SK-N-SH (cell line): ENCODE measurements around the gene TMEM95.

Experiments used
- CHD2 ChIP-seq: fragments of 150-350 bp; IDR thresholded peaks from 2 replicates; pipeline ENCODE4 v1.6.1; 2018; ENCODE audit warnings: low read length; ENCODE audit not compliant: partially characterized antibody
- CTCF ChIP-seq: fragments of 200-600 bp; sonication (generic); IDR thresholded peaks from 2 replicates; pipeline ENCODE4 v1.6.1; 2017; ENCODE audit warnings: antibody characterized with exemption, mild to moderate bottlenecking, moderate library complexity
- ELF1 ChIP-seq: IDR thresholded peaks from 2 replicates; pipeline ENCODE4 v1.4.0; 2012
- EZH2phosphoT487 ChIP-seq: fragments of 200-600 bp; sonication (generic); IDR thresholded peaks from 2 replicates; pipeline ENCODE4 v1.6.1; 2017; ENCODE audit warnings: low read depth, mixed run types, mild to moderate bottlenecking, antibody characterized with exemption, moderate library complexity, borderline replicate concordance
- MAX ChIP-seq: IDR thresholded peaks from 2 replicates; pipeline ENCODE4 v1.4.0; 2012; ENCODE audit warnings: low read depth
- MEF2A ChIP-seq: IDR thresholded peaks from 2 replicates; pipeline ENCODE4 v1.4.0; 2012; ENCODE audit warnings: low read depth, borderline replicate concordance
- MXI1 ChIP-seq: IDR thresholded peaks from 2 replicates; pipeline ENCODE4 v1.6.1; 2012; ENCODE audit warnings: mild to moderate bottlenecking, low read depth, low read length, improper control_type of control experiment
- RAD21 ChIP-seq: IDR thresholded peaks from 2 replicates; pipeline ENCODE4 v1.6.1; 2012; ENCODE audit warnings: mild to moderate bottlenecking, low read length
- RCOR1 ChIP-seq: fragments of 150-350 bp; IDR thresholded peaks from 2 replicates; pipeline ENCODE4 v1.6.1; 2017; ENCODE audit warnings: antibody characterized with exemption, low read length
- SIN3A ChIP-seq: IDR thresholded peaks from 2 replicates; pipeline ENCODE4 v1.6.1; 2012; ENCODE audit warnings: low read depth, mild to moderate bottlenecking, low read length, moderate library complexity, borderline replicate concordance
- TCF12 ChIP-seq: IDR thresholded peaks from 2 replicates; pipeline ENCODE4 v1.4.0; 2012
- YY1 ChIP-seq: IDR thresholded peaks from 2 replicates; pipeline ENCODE4 v1.4.0; 2012; ENCODE audit warnings: low read depth, mild to moderate bottlenecking

DNA sequence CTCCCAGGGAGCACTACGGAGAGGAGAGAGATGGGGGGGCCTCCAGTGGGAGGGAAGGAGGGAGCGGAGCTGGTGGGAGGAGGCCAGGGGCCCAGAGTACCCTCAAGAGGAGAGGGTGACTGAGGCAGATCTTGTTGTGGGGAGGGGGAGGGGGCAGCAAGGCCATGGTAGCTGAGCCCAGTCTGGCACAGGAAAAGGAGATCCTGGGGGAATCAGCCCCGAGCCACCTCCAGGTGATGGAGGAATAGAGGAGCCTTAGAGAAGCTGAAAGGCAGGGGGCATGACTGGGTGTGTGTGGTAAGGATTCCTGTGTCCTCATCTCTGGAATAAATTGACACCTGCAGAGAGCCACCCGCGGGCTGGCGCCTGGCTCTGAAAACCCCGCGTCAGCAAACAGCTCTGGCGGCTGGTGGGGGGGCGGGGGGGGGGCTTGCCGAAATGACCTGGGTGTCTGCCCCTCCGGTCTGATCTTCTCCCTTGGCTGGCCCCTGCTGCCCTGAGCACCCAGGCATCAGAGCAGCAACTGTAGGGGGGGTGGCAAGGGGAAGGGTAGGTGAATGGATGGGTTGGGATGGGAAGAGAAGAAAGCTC lies 51.4 kb downstream of the TMEM95 start:
- TF ChIP-seq CTCF (no peak), MEF2A (no peak), EZH2phosphoT487 (no peak), RCOR1 (no peak), MAX (no peak), ELF1 (no peak), YY1 (no peak), SIN3A (no peak), TCF12 (no peak), CHD2 (no peak), RAD21 (no peak), MXI1 (no peak)
